PFSK-1 (cell line): ENCODE results near the gene ERICH4.

Source experiments
- FOXP2 ChIP-seq: optimal IDR thresholded peaks from 2 replicates; pipeline ENCODE3; 2011; ENCODE audit warnings: borderline replicate concordance, control low read depth, inconsistent platforms; ENCODE audit not compliant: insufficient read depth; ENCODE audit errors: extremely low read length, extremely low read depth
- POLR2AphosphoS5 ChIP-seq: IDR thresholded peaks from 2 replicates; pipeline ENCODE4 v1.6.1; 2012; ENCODE audit warnings: low read depth, mild to moderate bottlenecking, control low read depth, low read length, moderate library complexity
- REST ChIP-seq, 2 experiments: IDR thresholded peaks; 2 replicates each; pipeline versions ENCODE4 v1.6.1 to v1.8.0; 2011 to 2012; ENCODE audit warnings: low read depth in 2 of 2, low read length in 2 of 2, control low read depth in 1 of 2, inconsistent platforms in 1 of 2, mild to moderate bottlenecking in 1 of 2, moderate library complexity in 1 of 2; ENCODE audit not compliant: insufficient read depth in 1 of 2
- SIN3A ChIP-seq: IDR thresholded peaks from 2 replicates; pipeline ENCODE4 v1.6.1; 2012; ENCODE audit warnings: mild to moderate bottlenecking, low read length, moderate library complexity, borderline replicate concordance; ENCODE audit not compliant: insufficient read depth
- TAF1 ChIP-seq: IDR thresholded peaks from 2 replicates; pipeline ENCODE4 v1.6.1; 2012; ENCODE audit warnings: low read length, control low read depth, borderline replicate concordance; ENCODE audit not compliant: insufficient read depth

- TF ChIP-seq REST (IDR thresholded peaks at IDR 0.05; ENCODE audit: insufficient read depth in 1 of 2, low read depth in 2 of 2, low read length in 2 of 2) (no peak), POLR2AphosphoS5 (no peak), TAF1 (no peak), FOXP2 (no peak), SIN3A (no peak)
These were observed 40.9 kb upstream of the ERICH4 start for GRCh38 chr19:41402010-41402409.
